HCT116 (cell line): ENCODE results near the gene HPCAL1. TPM values are rescaled to one million over a fixed set of nuclear protein-coding genes. Genes with fewer than 3 reads are reported as not detected.

Experiments
- ATAC-seq: fragments of 200-7000 bp; cut with Tn5 transposase; 2 replicates; pipeline ENCODE4 v1.9.1; 2020; ENCODE audit warnings: mild to moderate bottlenecking, moderate library complexity
- BruUV-seq: library from RNA; stranded (reverse); fragments of 400-500 nt; replicated peaks from 2 replicates; lab custom pipeline; 2021; lab: Mats Ljungman, UMichigan
- CTCF ChIA-PET: fragments of 300-600 bp; sonication (Branson Sonifier 250); formaldehyde crosslinking; loops from one replicate; lab custom pipeline; 2021; ENCODE audit warnings: antibody characterized with exemption; lab: Charles Lee
- POLR2A ChIA-PET: fragments of 300-600, 350-600 bp; sonication (Branson Sonifier 250); formaldehyde crosslinking; loops from one replicate; lab custom pipeline; 2021; ENCODE audit warnings: antibody characterized with exemption; lab: Charles Lee
- RAD21 ChIA-PET, 2 experiments: fragments of 300-600 bp; sonication (Branson Sonifier 250); formaldehyde crosslinking; loops; one replicate each; lab custom pipeline; 2023; ENCODE audit warnings: low total read pairs in 2 of 2; ENCODE audit not compliant: uncharacterized antibody in 2 of 2, unreplicated experiment in 2 of 2, low non-redundant PET in 1 of 2; lab: Charles Lee
- DNase-seq: peaks from one replicate; pipeline ENCODE4 v3.0.0-alpha.2; 2010; ENCODE audit warnings: low read depth, low spot score
- H2AFZ ChIP-seq: fragments of 200-600 bp; shearing (Covaris generic), sonication (generic); 2 replicates; pipeline ENCODE4 v1.6.1; 2017; ENCODE audit warnings: low read depth, mixed run types, mixed read lengths, antibody characterized with exemption, low read length; ENCODE audit not compliant: poor library complexity, severe bottlenecking
- H3K27ac ChIP-seq: 2 replicates; pipeline ENCODE4 v1.5.1; 2012; ENCODE audit warnings: low read depth, low read length
- H3K27me3 ChIP-seq: fragments of 200-600 bp; sonication (generic); 2 replicates; pipeline ENCODE4 v1.6.1; 2016; ENCODE audit warnings: mixed run types, low read length, mixed read lengths; ENCODE audit not compliant: insufficient read depth
- H3K36me3 ChIP-seq, 2 experiments: fragments of 200-500 bp in 1 of 2; fragments of 200-600 bp in 1 of 2; sonication (Bioruptor generic) in 1 of 2; sonication (generic) in 1 of 2; 2 replicates each; pipeline versions ENCODE4 v1.5.1 to v1.6.1; 2014 to 2016; ENCODE audit warnings: low read length in 2 of 2, inconsistent platforms in 1 of 2, mixed read lengths in 1 of 2, mixed run types in 1 of 2; ENCODE audit not compliant: insufficient read depth in 2 of 2, control insufficient read depth in 1 of 2
- H3K4me1 ChIP-seq, 2 experiments: fragments of 200-600 bp in 1 of 2; sonication (generic) in 1 of 2; 2 replicates each; pipeline versions ENCODE4 v1.5.1 to v1.6.1; 2012 to 2017; ENCODE audit warnings: low read length in 2 of 2, inconsistent platforms in 1 of 2, mild to moderate bottlenecking in 1 of 2, mixed read lengths in 1 of 2, mixed run types in 1 of 2, moderate library complexity in 1 of 2; ENCODE audit not compliant: insufficient read depth in 2 of 2, control insufficient read depth in 1 of 2
- H3K4me2 ChIP-seq: fragments of 200-600 bp; sonication (generic); 2 replicates; pipeline ENCODE4 v1.6.1; 2017; ENCODE audit warnings: mixed run types, low read length, mixed read lengths
- H3K4me3 ChIP-seq, 2 experiments: fragments of 200-600 bp in 1 of 2; sonication (generic) in 1 of 2; replicated peaks in 1 of 2; 2 replicates each; pipeline ENCODE4 v1.5.1; 2011 to 2016; ENCODE audit warnings: low read length in 2 of 2, control low read depth in 1 of 2, low read depth in 1 of 2, mild to moderate bottlenecking in 1 of 2, mixed read lengths in 1 of 2, mixed run types in 1 of 2
- H3K79me2 ChIP-seq: fragments of 200-600 bp; sonication (generic); 2 replicates; pipeline ENCODE4 v1.6.1; 2017; ENCODE audit warnings: mild to moderate bottlenecking, mixed run types, low read length, moderate library complexity, mixed read lengths; ENCODE audit not compliant: insufficient read depth
- H3K9ac ChIP-seq: fragments of 200-600 bp; sonication (generic); 2 replicates; pipeline ENCODE4 v1.6.1; 2016; ENCODE audit warnings: low read length, mixed read lengths
- H3K9me2 ChIP-seq: fragments of 200-600 bp; sonication (generic), shearing (Covaris generic); 2 replicates; pipeline ENCODE4 v1.6.1; 2017; ENCODE audit warnings: mixed run types, mild to moderate bottlenecking, moderate library complexity; ENCODE audit not compliant: insufficient read depth
- H3K9me3 ChIP-seq, 2 experiments: fragments of 200-500 bp in 1 of 2; fragments of 200-600 bp in 1 of 2; sonication (Bioruptor generic) in 1 of 2; sonication (generic) in 1 of 2; 2 replicates each; pipeline ENCODE4 v1.6.1; 2014 to 2017; ENCODE audit warnings: low read length in 2 of 2, mixed read lengths in 2 of 2, inconsistent platforms in 1 of 2, low read depth in 1 of 2, mild to moderate bottlenecking in 1 of 2, mixed run types in 1 of 2, moderate library complexity in 1 of 2; ENCODE audit not compliant: control insufficient read depth in 1 of 2, insufficient read depth in 1 of 2
- H4K20me1 ChIP-seq: fragments of 200-600 bp; sonication (generic), shearing (Covaris generic); 2 replicates; pipeline ENCODE4 v1.6.1; 2017; ENCODE audit warnings: mixed run types, mild to moderate bottlenecking, moderate library complexity; ENCODE audit not compliant: insufficient read depth
- ELF1 ChIP-seq: IDR thresholded peaks from 2 replicates; pipeline ENCODE4 v1.6.1; 2012; ENCODE audit warnings: low read depth, borderline replicate concordance
- EZH2 ChIP-seq: fragments of 200-600 bp; sonication (generic); IDR thresholded peaks from 2 replicates; pipeline ENCODE4 v1.6.1; 2017; ENCODE audit warnings: antibody characterized with exemption, mixed run types
- EZH2phosphoT487 ChIP-seq: fragments of 200-600 bp; IDR thresholded peaks from 2 replicates; pipeline ENCODE4 v1.6.1; 2018; ENCODE audit warnings: antibody characterized with exemption, borderline replicate concordance
- FOSL1 ChIP-seq: IDR thresholded peaks from 2 replicates; pipeline ENCODE4 v1.6.1; 2012; ENCODE audit warnings: low read depth
- RAD21 ChIP-seq: IDR thresholded peaks from 2 replicates; pipeline ENCODE4 v1.6.1; 2012; ENCODE audit warnings: low read depth, mild to moderate bottlenecking
- SIN3A ChIP-seq: IDR thresholded peaks from 2 replicates; pipeline ENCODE4 v1.6.1; 2012; ENCODE audit warnings: low read depth
- SP1 ChIP-seq: IDR thresholded peaks from 2 replicates; pipeline ENCODE4 v1.6.1; 2012; ENCODE audit warnings: low read depth
- SRF ChIP-seq: IDR thresholded peaks from 2 replicates; pipeline ENCODE4 v1.6.1; 2012; ENCODE audit warnings: low read depth
- YY1 ChIP-seq: IDR thresholded peaks from 2 replicates; pipeline ENCODE4 v1.6.1; 2011; ENCODE audit warnings: low read length, low read depth, moderate library complexity, mild to moderate bottlenecking; ENCODE audit not compliant: insufficient replicate concordance; ENCODE audit errors: extremely low read depth
- intact Hi-C: fragments of 100-400 bp; cut with micrococcal nuclease; formaldehyde crosslinking; loops from 2 replicates; pipeline ENCODE4 v1.10.0; 2022
- total RNA-seq: library from RNA; stranded (reverse); gene quantifications from one replicate; pipeline ENCODE4 v1.2.1, GENCODE V29; 2021; ENCODE audit not compliant: unreplicated experiment
- TF ChIP-seq, protein P1 (sequence below): IDR thresholded peaks from 2 replicates; pipeline ENCODE4 v1.6.1; 2012
- TF ChIP-seq, protein P2 (sequence below), 3 experiments: fragments of 200-600 bp in 1 of 3; sonication (generic) in 1 of 3; IDR thresholded peaks in 2 of 3; conservative IDR thresholded peaks in 1 of 3; 2 replicates each; pipeline ENCODE4 v1.5.1; 2012 to 2017; ENCODE audit warnings: low read depth in 2 of 3, low read length in 2 of 3, antibody characterized with exemption in 1 of 3, borderline replicate concordance in 1 of 3, control low read depth in 1 of 3, mild to moderate bottlenecking in 1 of 3, mixed read lengths in 1 of 3, mixed run types in 1 of 3, moderate library complexity in 1 of 3; ENCODE audit not compliant: insufficient read depth in 1 of 3
- TF ChIP-seq, protein P3 (sequence below): IDR thresholded peaks from 2 replicates; pipeline ENCODE4 v1.6.1; 2012

HPCAL1 gene
- total RNA-seq, 1 experiment from 2014 or later, result 111 TPM

DNA sequence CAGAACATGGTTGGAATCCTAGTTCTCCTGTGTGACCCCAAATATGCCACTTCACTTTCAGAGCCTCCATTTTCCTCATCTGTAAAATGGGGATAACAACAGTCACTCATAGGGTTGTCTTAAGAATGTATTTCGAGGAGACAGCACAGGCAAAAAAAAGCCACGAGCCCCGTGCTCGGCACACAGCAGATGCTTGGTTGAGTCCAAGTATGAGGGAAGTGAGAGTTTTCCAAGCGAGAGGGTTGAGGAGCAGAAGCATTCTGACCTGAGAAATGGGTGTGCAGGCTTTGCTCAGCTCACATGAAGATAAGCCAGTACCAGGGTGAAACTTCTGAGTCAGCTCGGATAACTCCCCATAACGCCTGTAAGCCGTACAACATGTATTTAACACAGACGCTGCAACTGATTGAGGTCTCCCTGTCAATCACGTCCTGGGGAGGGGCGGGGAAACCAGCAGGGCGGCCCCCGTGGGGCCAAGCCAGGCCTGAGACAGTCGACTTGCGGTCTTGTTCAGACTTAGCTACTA is 168.4 kb downstream of the HPCAL1 start:
- Histone ChIP-seq H3K4me3 (no peak overlapping the region), H3K36me3 (no peaks in the 10 kb centered on the region), H3K27ac (no peak overlapping the region), H3K27me3 (no peaks in the 10 kb centered on the region), H3K4me2 (no peak overlapping the region), H3K79me2 (no peaks in the 10 kb centered on the region), H3K9me3 (no peaks in the 10 kb centered on the region), H2AFZ (no peak overlapping the region), H3K9ac (no peak overlapping the region), H4K20me1 (no peaks in the 10 kb centered on the region), H3K4me1 (no peaks in the 10 kb centered on the region), H3K9me2 (no peaks in the 10 kb centered on the region)
- intact Hi-C loops, result no loop called here
- TF ChIP-seq FOSL1 (no peak), YY1 (no peak), EZH2 (no peak), EZH2phosphoT487 (no peak), SP1 (no peak), RAD21 (no peak), ELF1 (no peak), SIN3A (no peak), SRF (no peak)
- TF ChIP-seq, protein P1, sequence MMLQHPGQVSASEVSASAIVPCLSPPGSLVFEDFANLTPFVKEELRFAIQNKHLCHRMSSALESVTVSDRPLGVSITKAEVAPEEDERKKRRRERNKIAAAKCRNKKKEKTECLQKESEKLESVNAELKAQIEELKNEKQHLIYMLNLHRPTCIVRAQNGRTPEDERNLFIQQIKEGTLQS, result no peak
- TF ChIP-seq, protein P2, sequence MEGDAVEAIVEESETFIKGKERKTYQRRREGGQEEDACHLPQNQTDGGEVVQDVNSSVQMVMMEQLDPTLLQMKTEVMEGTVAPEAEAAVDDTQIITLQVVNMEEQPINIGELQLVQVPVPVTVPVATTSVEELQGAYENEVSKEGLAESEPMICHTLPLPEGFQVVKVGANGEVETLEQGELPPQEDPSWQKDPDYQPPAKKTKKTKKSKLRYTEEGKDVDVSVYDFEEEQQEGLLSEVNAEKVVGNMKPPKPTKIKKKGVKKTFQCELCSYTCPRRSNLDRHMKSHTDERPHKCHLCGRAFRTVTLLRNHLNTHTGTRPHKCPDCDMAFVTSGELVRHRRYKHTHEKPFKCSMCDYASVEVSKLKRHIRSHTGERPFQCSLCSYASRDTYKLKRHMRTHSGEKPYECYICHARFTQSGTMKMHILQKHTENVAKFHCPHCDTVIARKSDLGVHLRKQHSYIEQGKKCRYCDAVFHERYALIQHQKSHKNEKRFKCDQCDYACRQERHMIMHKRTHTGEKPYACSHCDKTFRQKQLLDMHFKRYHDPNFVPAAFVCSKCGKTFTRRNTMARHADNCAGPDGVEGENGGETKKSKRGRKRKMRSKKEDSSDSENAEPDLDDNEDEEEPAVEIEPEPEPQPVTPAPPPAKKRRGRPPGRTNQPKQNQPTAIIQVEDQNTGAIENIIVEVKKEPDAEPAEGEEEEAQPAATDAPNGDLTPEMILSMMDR (IDR thresholded peaks at IDR 0.05 in 2 of 3, conservative IDR thresholded peaks at IDR 0.05 in 1 of 3; ENCODE audit: borderline replicate concordance in 1 of 3, insufficient read depth in 1 of 3, low read depth in 2 of 3, low read length in 2 of 3), result no peak
- TF ChIP-seq, protein P3, sequence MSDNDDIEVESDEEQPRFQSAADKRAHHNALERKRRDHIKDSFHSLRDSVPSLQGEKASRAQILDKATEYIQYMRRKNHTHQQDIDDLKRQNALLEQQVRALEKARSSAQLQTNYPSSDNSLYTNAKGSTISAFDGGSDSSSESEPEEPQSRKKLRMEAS, result no peak
- CTCF ChIA-PET, result no interaction called here
- RAD21 ChIA-PET, result no interaction called here
- POLR2A ChIA-PET, result no interaction called here
- DNase-seq (no peak), ATAC-seq (no peak)
- BruUV-seq, result no TSS peak
